ENCODE results near the gene ACSBG1.

DNA sequence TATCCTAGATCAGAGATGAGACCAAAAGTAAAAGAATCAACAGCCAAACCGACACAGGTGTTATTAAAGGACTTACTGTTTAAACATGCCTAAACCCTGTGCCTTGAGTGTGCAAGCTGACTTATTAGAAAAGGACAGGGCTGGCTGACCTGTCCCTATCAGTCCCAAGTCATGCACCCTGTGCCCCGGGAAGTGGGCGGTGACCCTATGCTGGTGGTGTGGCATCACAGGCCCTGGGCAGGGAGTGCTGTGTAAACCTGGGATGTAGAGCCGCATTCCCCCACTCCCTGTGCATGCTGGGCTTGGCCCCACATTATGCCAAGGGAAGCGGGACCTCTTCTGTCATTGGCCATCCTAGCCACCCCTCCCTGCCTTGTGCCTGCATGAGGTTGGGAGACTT is 40.6 kb upstream of the ACSBG1 start:
- TF ChIP-seq POLR2A (IDR thresholded peaks at IDR 0.05): no peak
- TF ChIP-seq CTCF (IDR thresholded peaks at IDR 0.05): no peak

Data from prostate gland (tissue), 2 donors.